LNCaP clone FGC (cell line): ENCODE results near the gene SRPX2.
A peak's percentile ranks its signal among the peaks of the same experiment; 100 is the strongest.

Experiments used
- DNase-seq: peaks from one replicate; pipeline ENCODE4 v3.0.0-alpha.2; 2011; ENCODE audit warnings: low read depth
- H3K4me3 ChIP-seq: 2 replicates; pipeline ENCODE4 v1.5.1; 2011; ENCODE audit warnings: mild to moderate bottlenecking, low read depth, low read length, control low read depth
- TF ChIP-seq, protein P1 (sequence below): IDR thresholded peaks from 2 replicates; pipeline ENCODE4 v1.5.1; 2012; ENCODE audit warnings: mild to moderate bottlenecking; ENCODE audit not compliant: control insufficient read depth, insufficient read depth; ENCODE audit errors: extremely low read depth

Gene SRPX2

DNA sequence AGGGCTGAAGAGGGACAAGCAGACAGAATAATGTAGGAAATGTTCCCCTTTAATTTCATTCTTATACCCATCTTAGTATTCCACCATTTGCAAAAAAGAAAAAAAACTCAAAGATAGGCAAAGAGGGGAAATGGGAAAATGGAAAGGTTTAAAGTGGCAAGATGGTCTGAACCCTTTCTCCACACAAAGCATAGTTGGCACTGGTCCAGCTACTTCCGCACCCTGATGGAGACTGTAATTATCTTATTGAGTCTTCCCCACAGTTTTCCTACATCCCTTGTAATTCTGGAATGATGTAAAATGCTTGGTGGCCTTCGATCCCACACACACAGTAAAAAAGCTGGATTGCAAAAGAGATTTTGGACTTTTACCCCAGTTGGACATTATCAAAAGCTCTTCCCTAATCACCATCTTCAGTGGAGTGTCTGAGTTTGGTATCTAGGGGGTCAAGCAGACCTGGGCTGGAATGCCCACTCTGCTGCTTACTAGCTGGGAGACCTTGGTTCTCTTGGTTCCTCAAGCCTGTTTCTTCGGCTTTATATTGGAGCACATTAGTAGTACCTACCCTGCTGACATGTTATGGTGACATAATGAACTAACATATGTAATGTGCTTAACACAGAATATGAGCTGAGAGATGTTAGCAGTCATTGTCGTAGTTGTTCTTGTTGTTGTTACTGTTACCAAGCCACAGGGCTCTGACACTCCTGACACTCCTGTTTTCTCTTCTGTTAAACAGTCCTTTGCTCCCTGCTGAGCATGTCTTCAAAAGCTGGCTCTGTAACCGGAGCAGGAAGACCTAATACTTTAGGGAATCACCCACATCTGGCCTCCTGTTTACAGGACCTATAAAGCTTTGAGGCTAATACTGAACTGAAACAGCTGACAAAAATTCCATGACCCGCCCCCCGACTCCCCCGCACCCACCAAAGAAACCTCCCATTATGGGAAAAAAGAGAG lies 4.7 kb downstream of the SRPX2 start:
- no peak for DNase-seq
- TF ChIP-seq, protein P1, sequence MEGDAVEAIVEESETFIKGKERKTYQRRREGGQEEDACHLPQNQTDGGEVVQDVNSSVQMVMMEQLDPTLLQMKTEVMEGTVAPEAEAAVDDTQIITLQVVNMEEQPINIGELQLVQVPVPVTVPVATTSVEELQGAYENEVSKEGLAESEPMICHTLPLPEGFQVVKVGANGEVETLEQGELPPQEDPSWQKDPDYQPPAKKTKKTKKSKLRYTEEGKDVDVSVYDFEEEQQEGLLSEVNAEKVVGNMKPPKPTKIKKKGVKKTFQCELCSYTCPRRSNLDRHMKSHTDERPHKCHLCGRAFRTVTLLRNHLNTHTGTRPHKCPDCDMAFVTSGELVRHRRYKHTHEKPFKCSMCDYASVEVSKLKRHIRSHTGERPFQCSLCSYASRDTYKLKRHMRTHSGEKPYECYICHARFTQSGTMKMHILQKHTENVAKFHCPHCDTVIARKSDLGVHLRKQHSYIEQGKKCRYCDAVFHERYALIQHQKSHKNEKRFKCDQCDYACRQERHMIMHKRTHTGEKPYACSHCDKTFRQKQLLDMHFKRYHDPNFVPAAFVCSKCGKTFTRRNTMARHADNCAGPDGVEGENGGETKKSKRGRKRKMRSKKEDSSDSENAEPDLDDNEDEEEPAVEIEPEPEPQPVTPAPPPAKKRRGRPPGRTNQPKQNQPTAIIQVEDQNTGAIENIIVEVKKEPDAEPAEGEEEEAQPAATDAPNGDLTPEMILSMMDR: no peak
- H3K4me3 ChIP-seq: no peak overlapping the region

DNA sequence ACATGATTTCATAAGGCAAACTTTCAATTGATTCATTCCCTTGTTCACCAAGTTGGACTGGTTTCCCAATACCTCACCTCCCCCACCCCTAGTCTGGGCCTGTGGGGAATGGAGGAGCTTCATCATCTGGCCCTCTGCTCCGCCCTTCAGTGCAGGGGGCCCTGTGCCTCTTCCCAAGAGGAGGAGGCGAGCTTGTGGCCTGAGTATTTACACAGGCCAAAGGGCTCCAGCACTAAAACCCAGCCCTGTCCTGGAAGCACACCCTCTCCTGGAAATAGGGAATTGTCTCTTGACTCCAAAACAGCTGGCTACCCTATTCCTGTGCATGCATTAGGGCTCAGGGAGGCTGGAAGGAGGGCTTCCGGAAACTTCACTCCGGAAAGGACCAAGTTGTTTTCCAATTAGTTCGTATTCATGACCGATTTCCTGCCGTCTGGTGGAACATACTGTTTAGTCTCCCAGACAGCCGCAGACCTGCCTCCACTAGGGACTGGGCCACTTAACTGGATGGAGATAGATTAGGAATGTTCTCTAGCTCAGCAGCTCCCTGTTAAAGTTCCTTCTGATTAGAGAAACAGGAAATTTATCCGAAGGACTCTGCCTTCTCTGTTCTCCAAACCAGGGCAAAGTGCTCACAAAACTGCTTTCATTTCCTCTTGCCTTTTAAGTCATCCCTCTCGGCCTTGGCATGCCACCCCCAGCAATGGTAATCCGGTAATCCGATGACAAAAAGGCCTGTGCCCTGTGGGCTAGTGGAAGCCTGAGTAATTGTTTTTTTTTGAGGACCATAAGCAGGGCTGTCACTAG lies 5.8 kb downstream of the SRPX2 start:
- TF ChIP-seq, protein P1: no peak
- DNase-seq: no peak
- no peak overlapping the region for H3K4me3 ChIP-seq

DNA sequence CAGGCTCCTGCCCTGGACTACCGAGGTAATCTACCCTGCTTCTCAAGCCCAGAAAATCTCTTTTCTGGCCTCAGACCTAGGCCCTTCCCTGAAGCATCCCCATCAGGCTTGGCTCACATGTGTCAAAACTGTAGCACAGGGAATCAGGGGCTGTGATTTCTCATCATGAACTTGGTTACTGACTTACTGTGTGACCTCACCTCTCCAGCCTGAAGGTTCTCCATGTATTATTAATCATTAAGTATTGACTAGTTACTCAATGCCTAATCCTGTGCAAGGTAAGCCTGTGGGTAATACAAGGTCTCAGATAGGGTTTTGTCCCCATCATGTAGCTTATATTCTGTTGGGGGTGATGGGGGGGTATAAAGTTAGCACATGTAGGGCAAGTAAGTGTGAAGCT lies 6.8 kb downstream of the SRPX2 start:
- TF ChIP-seq, protein P1: no peak
- no peak overlapping the region for H3K4me3 ChIP-seq
- no peak for DNase-seq

DNA sequence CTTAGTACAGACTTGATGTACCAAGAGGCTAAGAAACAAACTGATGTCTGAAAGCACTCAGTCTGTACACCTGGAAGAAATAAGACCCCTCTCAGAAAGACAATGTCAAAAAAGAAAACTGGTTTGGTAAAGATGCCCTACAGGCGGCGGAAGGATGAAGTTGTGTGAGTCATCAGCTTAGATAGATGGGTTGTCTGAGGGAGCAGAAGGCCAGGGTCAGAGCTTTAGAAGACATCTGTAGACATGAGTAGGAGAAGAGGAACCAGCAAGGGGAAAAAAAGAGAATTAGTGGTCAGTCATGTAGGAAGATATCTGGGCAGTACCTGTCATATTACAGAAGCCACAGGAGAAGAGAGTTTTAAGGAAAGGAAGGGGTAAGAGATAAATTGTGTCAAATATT lies 8.3 kb downstream of the SRPX2 start:
- no peak for DNase-seq
- H3K4me3 ChIP-seq: no peak overlapping the region
- TF ChIP-seq, protein P1: no peak

DNA sequence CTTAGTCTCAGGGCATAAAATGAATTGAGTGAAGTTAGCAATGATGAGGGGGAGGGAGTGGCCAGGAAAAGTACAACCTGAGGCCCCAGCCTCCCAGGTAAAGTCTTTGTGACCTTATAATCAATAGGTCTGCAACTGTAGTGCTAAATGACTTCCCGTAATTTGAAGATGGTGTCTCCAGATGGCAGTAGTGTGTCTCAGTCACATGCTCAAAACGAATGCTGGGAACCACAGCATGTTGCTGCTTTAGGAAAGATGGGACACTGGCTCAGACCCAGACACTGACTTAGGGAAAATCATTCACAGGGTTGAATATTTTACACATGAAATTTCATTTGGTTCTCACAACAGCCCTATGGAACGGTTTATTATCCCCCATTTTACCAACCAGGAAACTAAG lies 10.3 kb downstream of the SRPX2 start:
- DNase-seq: no peak
- TF ChIP-seq, protein P1: peak; percentile 23
- H3K4me3 ChIP-seq: no peak overlapping the region

DNA sequence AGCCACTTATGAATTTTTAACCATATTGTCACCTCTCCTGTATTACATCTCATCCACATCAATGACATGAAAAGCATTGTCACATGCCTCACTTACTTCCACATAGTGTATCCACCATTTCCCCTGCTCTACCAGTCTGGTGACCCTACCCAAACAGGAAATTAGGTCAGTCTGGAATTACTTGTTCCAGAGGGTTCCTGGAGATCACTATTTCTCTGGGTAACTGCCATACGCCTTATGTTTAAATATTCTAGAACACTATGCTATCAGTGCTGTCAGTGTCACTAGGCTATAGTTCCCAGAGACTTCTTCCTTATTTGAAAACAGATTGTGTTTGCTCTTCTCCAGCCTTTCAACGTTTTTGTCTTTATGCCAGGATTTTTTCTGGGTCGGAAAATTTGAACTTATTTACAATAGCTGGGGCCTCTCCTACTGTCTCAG lies 15.0 kb downstream of the SRPX2 start:
- peak; percentile 94 for DNase-seq
- no peak overlapping the region for H3K4me3 ChIP-seq
- TF ChIP-seq, protein P1: no peak
